Activated CD8-positive, alpha-beta memory T cell treated with anti-CD3 and anti-CD28 coated beads, Interleukin-2, amount 50 U/mL, for 48 hours (primary cell): ENCODE measurements around the gene CC2D1B.

ENCODE experiments used
- DNase-seq: peaks from one replicate; pipeline ENCODE4 v3.0.0-alpha.2; 2020

CC2D1B gene

GRCh38 chr1:52358851-52359497 lies 7.0 kb downstream of the CC2D1B start:
- no peak for DNase-seq

GRCh38 chr1:52357397-52357796 lies 8.6 kb downstream of the CC2D1B start:
- no peak for DNase-seq

- no peak for DNase-seq
These were observed 9.1 kb downstream of the CC2D1B start for GRCh38 chr1:52356818-52357355.

- DNase-seq, result no peak
These were observed 10.0 kb downstream of the CC2D1B start for GRCh38 chr1:52355847-52356505.

- DNase-seq, result no peak
These were observed 10.6 kb downstream of the CC2D1B start for GRCh38 chr1:52355436-52355835.

- no peak for DNase-seq
These were observed 13.3 kb downstream of the CC2D1B start for GRCh38 chr1:52352690-52353089.

- DNase-seq, result no peak
These were observed 17.2 kb downstream of the CC2D1B start for GRCh38 chr1:52348704-52349300.

- no peak for DNase-seq
These were observed 19.4 kb downstream of the CC2D1B start for GRCh38 chr1:52346653-52347052.

GRCh38 chr1:52345252-52345651 lies 20.8 kb downstream of the CC2D1B start:
- DNase-seq, result no peak

- DNase-seq, result no peak
These were observed 22.0 kb downstream of the CC2D1B start for GRCh38 chr1:52343979-52344378.

- no peak for DNase-seq
These were observed 24.2 kb downstream of the CC2D1B start for GRCh38 chr1:52341655-52342260.

- DNase-seq, result no peak
These were observed 28.6 kb downstream of the CC2D1B start for GRCh38 chr1:52337439-52337838.

- no peak for DNase-seq
These were observed 31.0 kb downstream of the CC2D1B start for GRCh38 chr1:52334906-52335528.

- DNase-seq, result no peak
These were observed 33.6 kb downstream of the CC2D1B start for GRCh38 chr1:52332411-52332810.

- DNase-seq, result no peak
These were observed 37.4 kb downstream of the CC2D1B start for GRCh38 chr1:52328615-52329014.

GRCh38 chr1:52325786-52326185 lies 40.2 kb downstream of the CC2D1B start:
- DNase-seq, result no peak

GRCh38 chr1:52323731-52324130 lies 42.3 kb downstream of the CC2D1B start:
- no peak for DNase-seq

GRCh38 chr1:52321061-52321460 lies 44.9 kb downstream of the CC2D1B start:
- no peak for DNase-seq

GRCh38 chr1:52306227-52307006 lies 59.6 kb downstream of the CC2D1B start:
- no peak for DNase-seq

- DNase-seq, result no peak
These were observed 60.4 kb downstream of the CC2D1B start for GRCh38 chr1:52305417-52306226.
